Activated T-cell treated with anti-CD3 and anti-CD28 coated beads for 48 hours (primary cell): ENCODE measurements around the gene EIF2AK3.
"Not testable (repeated sequence)": the region's sequence is repeated elsewhere in the genome, so short reads cannot be mapped to it uniquely, and the experiment has no call there.

Experiments used
- DNase-seq: peaks from one replicate; pipeline ENCODE4 v3.0.0-alpha.2; 2020; ENCODE audit warnings: low read depth

Gene EIF2AK3

GRCh38 chr2:88636026-88636425 is 8.8 kb upstream of the EIF2AK3 start:
- DNase-seq, result no peak

- no peak for DNase-seq
These were observed 5.3 kb upstream of the EIF2AK3 start for GRCh38 chr2:88632569-88632968.

- DNase-seq, result no peak
These were observed 1.3 kb upstream of the EIF2AK3 start for GRCh38 chr2:88628571-88628939.

DNA sequence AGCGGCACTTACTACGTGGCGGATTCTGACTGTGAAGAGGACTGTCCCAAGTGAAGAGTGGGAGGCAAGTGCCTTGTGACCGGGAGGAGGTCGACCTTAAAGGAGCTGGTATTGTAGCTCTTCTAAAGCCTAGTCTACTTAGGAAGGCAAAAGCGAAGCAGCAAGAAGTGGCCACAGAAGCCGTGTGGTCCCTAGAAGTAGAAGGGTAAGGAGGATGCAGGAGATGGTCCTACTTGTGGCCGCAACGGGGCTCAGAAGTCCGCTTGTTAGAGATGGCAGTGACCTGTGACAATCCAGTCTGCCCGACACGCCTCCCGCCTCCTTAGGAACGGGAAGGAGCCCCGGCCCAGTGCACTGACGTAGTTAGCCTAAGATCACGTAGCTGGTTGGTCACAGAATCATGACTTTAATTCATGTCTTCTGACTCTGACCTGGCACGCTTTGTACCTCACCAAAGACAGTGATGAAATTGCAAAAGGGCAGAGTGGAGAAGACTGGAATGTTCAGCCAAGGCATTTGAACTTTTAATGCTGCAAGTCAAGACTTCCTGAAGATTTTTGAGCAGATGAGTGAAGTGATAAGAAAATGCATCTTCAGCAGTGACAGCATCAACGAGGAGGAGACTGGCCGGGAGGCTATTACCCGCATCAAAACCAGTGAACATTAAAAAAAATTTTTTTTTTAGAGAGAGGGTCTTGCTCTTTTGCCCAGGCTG is 749 bp upstream of the EIF2AK3 start:
- DNase-seq, result peak; percentile 78

- peak; percentile 40 for DNase-seq
These were observed 851 bp downstream of the EIF2AK3 start for GRCh38 chr2:88626171-88627054.

- no peak for DNase-seq
These were observed 2.8 kb downstream of the EIF2AK3 start for GRCh38 chr2:88624477-88624876.

- DNase-seq, result not testable (repeated sequence)
These were observed 3.3 kb downstream of the EIF2AK3 start for GRCh38 chr2:88623831-88624465.

- no peak for DNase-seq
These were observed 5.0 kb downstream of the EIF2AK3 start for GRCh38 chr2:88622307-88622706.

DNA sequence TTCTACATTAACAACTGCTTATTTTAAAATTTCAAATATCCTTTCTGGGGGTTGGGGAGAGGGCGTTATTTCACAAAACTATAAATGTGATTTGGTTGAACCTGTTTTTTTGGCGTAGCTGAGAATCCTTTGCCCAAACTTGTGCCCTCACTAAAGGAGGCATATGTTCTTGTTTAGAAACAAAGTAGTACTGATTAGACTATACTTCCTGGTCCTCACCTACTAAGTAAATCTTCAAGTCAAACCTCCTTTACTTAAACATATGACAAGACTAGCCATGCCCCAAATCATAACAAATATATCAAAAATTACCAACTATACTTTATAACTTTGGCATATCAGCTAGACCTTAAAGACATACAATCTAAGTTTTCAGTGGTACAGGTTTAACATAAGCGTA is 5.8 kb downstream of the EIF2AK3 start:
- DNase-seq, result no peak

DNA sequence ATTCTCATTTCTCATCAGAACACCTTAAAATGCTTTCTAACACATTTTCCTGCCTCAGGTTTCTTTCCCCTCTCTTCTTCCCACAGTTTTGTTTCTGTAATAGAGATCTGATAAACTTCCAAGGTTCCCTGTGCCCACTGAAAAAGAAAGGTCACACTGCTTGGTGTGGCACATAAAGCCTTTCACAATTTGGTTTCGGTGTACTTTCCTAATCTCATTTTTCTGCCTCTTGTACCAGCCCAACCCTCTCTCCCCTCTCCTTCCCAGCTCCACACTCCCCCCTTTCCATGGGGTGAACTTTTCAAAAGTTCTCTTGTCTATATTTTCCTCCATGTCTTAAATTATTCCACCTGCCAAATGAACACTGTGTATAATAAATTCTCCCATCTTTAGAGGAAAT is 7.2 kb downstream of the EIF2AK3 start:
- no peak for DNase-seq

GRCh38 chr2:88615822-88616221 is 11.4 kb downstream of the EIF2AK3 start:
- DNase-seq, result no peak

DNA sequence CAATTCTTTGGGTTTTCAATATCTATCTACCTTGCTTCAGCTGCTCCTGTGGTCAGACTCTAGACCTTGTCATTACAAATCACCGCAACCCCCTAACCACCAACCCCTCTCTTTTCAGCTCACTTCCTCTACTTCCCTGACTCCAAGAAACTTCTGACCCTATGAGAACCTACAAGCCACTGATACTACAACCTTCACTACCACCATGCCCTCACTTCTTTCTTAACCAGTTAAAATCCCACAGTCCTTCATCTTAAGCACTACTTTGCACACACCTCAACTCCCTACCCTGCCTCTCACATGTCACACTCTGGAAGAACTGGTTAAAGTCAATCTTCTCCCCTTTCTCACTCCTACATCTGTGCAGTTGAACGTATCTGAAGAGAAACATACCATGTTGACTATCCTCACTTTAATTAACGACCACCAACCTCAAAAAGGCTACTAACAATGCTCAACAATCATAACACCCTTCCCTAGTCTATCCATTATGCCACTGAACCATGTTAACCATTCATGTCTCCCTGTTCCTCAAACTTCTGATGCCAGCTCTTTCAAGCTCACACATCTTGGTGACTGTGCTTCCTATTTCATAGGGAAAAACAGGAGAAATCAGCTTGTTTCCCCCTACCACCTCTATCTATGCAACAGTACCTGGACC is 12.6 kb downstream of the EIF2AK3 start:
- no peak for DNase-seq

DNA sequence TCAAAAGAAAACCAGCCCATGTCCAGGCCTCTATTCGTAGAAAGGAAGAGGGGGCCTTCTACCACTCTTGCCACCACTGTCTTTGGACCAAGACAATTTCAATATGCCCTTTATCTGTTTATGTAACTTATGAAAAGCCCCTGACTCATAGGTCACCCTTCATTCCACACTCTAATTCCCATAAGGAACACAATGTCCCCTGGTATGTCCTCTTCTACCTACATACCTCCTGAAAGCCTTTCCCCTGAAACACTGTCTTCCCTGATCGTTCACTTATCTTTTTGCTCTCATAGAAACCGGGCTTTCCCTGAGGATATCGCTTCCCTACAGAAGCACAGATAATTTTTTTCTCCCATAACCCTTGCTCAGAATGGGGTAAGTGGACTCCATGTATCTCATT is 13.3 kb downstream of the EIF2AK3 start:
- no peak for DNase-seq

DNA sequence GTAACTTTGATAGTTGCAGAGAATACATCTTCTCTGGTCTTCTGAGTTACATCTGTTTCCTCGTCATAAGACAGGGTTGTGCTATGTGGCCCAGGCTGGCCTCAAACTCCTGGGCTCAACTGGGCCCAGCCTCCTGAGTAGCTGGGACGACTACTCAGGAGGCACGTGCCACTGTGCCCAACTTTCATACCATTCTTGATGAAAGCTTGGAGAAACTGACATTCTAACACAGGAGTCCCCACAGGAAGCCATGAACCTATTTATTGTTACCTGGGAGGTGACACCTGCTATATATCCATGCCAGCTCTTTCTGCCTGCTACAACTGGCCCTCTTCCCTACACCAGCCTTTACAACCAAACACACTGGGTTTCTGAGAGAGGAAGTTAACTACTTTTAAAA is 19.1 kb downstream of the EIF2AK3 start:
- no peak for DNase-seq

DNA sequence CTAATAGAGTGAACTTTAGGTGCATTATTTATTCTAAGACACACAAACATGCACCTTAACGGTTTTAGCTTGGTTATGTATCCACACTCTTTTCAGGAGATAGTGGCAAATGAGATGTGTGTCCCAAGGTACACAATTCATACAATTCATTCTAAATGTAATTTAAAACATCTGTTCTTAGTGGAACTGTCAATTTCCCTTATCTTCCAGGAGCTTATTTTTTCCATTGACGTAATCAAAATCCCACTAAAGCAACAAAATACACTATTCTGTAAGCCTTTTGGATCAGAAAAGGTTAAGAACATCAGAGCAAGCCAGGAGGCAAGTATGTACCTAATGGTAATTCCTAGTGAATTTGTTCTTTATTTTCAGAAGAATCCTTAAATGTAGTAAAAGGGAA is 19.8 kb downstream of the EIF2AK3 start:
- no peak for DNase-seq

DNA sequence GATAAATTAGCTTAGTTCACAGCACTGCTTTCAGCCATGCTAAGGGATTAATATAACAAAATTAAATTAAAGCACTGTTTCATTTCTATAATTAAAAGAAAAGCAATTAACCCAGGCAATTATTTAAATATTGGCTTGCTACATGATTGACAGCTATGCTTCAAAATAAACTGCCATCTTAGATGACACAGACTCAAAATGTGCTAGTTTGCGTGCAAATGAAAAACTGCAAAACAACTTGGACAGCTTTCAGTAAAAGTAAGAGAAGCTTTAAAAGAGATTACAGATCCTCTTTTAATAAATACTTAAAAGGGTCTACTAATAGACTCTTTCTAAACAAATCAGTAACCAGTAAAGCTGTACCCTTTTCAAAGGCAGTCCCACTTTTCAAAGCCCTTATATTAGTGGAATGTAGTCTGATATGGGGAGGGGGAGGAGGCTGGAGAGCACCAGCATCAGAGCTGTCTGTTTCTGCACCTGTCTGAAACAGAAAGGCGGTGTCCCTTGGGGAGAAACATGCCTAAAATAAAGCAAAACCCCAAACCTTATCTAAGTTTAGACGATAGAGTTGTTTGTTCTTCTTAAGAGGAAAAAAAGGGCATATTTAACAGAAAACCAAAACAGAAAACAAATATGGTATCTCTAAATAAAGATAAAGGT is 20.8 kb downstream of the EIF2AK3 start:
- no peak for DNase-seq

DNA sequence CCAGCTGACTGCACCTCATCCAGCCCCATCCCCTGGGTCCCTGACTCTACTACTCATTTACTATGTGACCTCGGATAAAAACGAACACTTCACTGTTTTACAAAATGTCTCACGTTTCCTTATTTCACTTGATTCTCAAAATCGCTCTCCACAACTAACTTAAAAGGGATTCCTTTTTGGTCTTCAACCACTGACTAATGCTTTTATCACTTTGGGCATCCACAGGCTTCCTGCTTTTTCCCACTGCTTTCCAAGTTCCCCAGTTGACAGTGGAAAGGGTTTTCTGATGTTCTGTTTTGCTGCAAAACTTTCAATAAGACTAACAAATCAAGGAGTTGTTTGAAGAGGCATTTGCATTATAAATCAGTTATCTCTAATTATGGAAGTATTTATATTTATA is 24.1 kb downstream of the EIF2AK3 start:
- no peak for DNase-seq

DNA sequence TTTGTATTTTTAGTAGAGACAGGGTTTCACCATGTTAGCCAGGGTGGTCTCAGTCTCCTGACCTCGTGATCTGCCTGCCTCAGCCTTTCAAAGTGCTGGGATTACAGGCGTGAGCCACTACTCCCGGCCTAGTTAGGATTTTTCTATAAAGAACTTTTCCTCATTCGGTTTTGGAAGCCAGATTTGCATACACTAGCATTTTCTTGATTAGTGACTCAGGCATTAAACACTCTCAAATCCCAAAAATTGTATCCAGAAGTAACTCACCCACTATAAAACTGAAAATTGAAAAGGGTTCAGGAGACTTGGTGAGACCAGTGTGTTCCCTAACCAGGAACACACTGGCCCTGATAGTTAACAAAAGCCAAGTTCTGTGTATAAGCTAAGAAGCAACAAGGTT is 25.2 kb downstream of the EIF2AK3 start:
- no peak for DNase-seq

GRCh38 chr2:88601286-88601685 is 26.0 kb downstream of the EIF2AK3 start:
- DNase-seq, result no peak

DNA sequence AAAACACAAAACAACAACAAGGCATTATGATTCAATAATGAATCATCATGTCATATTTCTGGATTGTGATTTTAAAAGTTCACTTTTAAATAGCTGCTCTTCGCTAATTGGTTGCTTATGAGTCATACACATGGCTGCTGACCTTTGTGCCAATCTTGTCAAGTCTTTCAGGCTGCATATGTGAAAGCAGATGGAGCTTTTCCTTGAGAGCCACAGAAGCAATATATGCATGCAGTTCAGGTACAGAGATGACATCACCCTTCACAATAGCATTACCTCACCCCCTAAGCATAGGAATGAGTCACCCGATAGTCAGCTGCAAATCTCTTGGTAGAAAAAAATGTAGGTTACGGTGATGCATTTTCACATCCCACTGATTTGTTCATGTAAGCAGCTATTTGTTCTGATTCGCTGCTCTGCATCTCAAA is 27.2 kb downstream of the EIF2AK3 start:
- peak; percentile 12 for DNase-seq

DNA sequence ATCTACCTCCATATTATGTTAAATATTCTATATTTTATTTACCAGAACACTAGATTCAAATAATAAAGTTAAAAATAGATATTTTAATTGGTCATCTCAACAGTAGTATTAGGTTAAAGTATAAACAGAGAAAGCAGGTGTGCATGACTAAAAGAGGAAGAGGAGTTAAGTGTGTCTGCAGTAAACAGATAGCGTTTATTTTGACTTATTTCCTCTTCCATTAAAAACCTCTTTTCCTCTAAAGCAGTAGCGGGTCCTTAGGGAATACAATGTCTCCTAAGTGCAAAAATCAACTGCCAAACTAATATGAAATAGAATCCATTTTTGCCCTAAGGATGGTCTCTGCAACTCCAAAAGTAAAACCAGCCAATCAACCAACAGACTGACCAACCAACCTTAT is 27.7 kb downstream of the EIF2AK3 start:
- DNase-seq, result no peak

GRCh38 chr2:88597168-88597567 is 30.1 kb downstream of the EIF2AK3 start:
- no peak for DNase-seq
